HG02623 (cell line): ENCODE data around the gene C2CD4C.
"Not testable (repeated sequence)": the region's sequence is repeated elsewhere in the genome, so short reads cannot be mapped to it uniquely, and the experiment has no call there.

Source experiments
- ATAC-seq: cut with Tn5 transposase; IDR thresholded peaks from one replicate; pipeline ENCODE4 v1.9.1; 2021; ENCODE audit warnings: moderate library complexity; ENCODE audit not compliant: unreplicated experiment

C2CD4C gene

GRCh38 chr19:369256-369655, 39.7 kb downstream of the C2CD4C start:
- no peak for ATAC-seq

DNA sequence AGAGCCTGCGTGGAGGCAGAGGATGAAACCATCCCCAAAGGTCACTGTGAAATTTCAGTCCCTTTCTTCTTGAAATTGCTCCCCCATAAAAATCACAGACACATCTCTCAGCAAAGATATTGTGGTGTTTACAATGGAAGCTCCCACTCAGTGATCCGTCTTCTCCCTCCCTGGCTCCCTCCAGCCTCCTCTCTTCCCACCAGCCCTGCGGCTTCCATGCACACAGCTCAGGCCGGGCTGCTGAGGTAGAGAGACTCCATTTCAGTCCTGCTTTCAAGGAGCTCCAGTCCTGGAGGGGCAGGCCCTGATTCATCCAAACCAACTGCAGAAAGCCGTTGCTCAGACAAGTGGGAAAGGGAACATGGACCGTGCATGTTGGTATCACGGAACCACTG, 40.3 kb downstream of the C2CD4C start:
- no peak for ATAC-seq

DNA sequence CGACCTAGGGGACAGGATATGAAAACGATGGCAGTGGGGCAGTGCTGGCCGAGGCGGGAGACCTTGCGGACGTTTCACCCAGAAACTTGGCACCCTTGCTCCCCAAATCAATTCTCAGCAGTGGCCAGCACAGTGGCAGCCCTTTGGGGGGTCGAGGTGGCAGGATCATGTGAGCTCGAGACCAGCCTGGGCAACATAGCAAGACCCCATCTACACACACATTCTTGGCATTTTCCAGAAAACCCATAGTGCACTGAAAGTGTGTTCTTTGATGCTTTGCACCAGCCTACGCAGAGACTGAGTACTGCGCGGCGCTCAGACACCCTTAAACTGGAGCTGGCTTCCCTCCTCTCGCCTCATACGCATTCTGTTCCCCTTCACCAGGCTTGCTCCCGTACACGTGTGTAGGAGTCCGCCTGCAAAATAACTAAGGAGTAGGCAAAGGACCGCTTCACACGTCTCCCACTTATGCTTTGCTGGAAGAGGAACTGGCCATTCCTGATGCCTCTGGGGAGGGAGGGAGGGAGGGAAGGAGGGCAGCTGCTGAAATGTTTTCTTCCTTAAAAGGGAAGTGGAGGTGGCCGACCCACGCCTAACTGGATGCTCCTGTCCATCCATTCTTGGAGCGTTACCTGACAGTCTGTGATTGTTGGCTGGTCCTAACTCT, 40.9 kb downstream of the C2CD4C start:
- ATAC-seq: no peak

- no peak for ATAC-seq
These were observed 41.4 kb downstream of the C2CD4C start for GRCh38 chr19:367561-367960.

- ATAC-seq: no peak
These were observed 42.0 kb downstream of the C2CD4C start for GRCh38 chr19:366951-367350.

DNA sequence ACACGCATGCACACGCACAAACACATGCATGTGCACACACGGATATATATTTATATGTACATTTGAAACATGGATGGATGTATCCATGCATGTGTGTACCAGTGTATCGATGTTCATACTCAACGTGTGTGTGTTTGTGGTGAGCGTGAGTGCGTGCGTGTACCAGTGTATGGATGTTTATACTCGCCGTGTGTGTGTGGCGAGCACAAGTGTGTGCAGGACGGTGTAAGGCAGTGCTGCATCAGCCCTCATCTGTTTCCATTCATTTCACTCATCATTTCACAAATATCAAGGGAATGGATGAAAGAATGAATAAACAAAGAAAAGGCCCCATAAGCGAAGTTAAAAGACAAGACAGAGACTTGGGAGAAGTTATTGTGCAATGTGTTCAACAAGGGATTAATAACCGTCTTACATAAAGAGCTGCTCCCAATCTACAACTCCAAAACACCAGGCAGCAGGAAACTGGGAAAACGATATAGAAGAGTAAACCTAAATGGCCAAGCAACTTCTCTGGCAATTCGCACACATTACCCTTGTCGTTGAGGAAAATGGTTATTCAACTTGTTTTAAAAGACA, 42.7 kb downstream of the C2CD4C start:
- ATAC-seq: no peak

- ATAC-seq: no peak
These were observed 44.3 kb downstream of the C2CD4C start for GRCh38 chr19:364496-365287.

- no peak for ATAC-seq
These were observed 46.3 kb downstream of the C2CD4C start for GRCh38 chr19:362683-363082.

- ATAC-seq: no peak
These were observed 46.8 kb downstream of the C2CD4C start for GRCh38 chr19:362154-362553.

DNA sequence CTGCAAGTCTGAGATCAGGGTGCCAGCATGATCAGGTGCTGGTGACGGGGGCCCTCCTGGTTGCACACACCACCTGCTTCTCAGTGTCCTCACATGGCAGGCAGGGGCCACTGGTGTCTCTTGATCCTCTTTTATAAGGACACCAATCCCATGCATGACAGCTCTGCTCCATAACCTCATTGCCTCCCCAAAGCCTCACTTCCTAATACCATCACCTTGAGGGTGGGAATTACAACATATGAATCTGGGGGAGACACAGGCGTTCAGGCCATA, 49.4 kb downstream of the C2CD4C start:
- no peak for ATAC-seq

DNA sequence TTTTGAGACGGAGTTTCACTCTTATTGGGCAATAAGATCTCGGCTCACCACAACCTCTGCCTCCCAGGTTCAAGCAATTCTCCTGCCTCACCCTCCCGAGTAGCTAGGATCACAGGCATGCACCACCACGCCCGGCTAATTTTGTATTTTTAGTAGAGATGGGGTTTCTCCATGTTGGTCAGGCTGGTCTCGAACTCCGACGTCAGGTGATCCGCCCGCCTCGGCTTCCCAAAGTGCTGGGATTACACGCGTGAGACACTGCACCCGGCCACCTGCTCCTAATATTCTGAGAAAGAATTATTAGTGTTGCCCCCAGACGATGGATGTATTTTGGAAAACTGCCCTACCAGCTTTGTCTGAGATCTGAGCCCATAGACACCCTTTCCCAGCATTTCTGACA, 53.4 kb downstream of the C2CD4C start:
- not testable (repeated sequence) for ATAC-seq
